ENCODE measurements around the gene BCL2L2. TPM values are rescaled to one million over a fixed set of nuclear protein-coding genes. Genes with fewer than 3 reads are reported as not detected.
A peak's percentile ranks its signal among the peaks of the same experiment; 100 is the strongest.

Gene BCL2L2
- total RNA-seq, 2 donors from 2014 or later = 34.7 to 40.2 TPM

GRCh38 chr14:23348297-23348655, 41.6 kb downstream of the BCL2L2 start:
- ATAC-seq = no peak
- no peak for DNase-seq
- intact Hi-C loops (cut with DNase I, micrococcal nuclease) = no loop called here

- ATAC-seq (no peak), DNase-seq (no peak)
- intact Hi-C loops (cut with DNase I, micrococcal nuclease) = no loop called here
Observed at GRCh38 chr14:23349156-23349845, 42.7 kb downstream of the BCL2L2 start.

GRCh38 chr14:23351681-23352505, 45.3 kb downstream of the BCL2L2 start:
- intact Hi-C loops (cut with DNase I, micrococcal nuclease) = no loop called here

GRCh38 chr14:23352506-23353432, 46.1 kb downstream of the BCL2L2 start, which contains the start of gene SLC22A17:
TSS of gene SLC22A17 (minus strand) at chr14:23352887.
- ATAC-seq (peak; percentile 78), DNase-seq (peak; percentile 62 to 67)
- intact Hi-C loops (cut with DNase I, micrococcal nuclease) = no loop called here

More at GRCh38 chr14:23351681-23352505, 45.3 kb downstream of the BCL2L2 start:
- peak; percentile 22 for ATAC-seq
- DNase-seq = no peak

GRCh38 chr14:23353433-23353780, 46.8 kb downstream of the BCL2L2 start:
- DNase-seq = no peak
- no peak for ATAC-seq
- intact Hi-C loops (cut with DNase I, micrococcal nuclease) = no loop called here

GRCh38 chr14:23354990-23355389, 48.4 kb downstream of the BCL2L2 start:
- no peak for ATAC-seq
- DNase-seq = no peak
- intact Hi-C loops (cut with DNase I, micrococcal nuclease) = no loop called here

- ATAC-seq (no peak), DNase-seq (no peak)
- intact Hi-C loops (cut with DNase I, micrococcal nuclease) = no loop called here
Observed at GRCh38 chr14:23355871-23356435, 49.3 kb downstream of the BCL2L2 start.

- DNase-seq (no peak), ATAC-seq (no peak)
- intact Hi-C loops (cut with DNase I, micrococcal nuclease) = no loop called here
Observed at GRCh38 chr14:23356662-23357061, 50.0 kb downstream of the BCL2L2 start.

- intact Hi-C loops (cut with DNase I, micrococcal nuclease) = no loop called here
- ATAC-seq = no peak
- no peak for DNase-seq
Observed at GRCh38 chr14:23357261-23357660, 50.6 kb downstream of the BCL2L2 start.

GRCh38 chr14:23358042-23358441, 51.4 kb downstream of the BCL2L2 start:
- intact Hi-C loops (cut with DNase I, micrococcal nuclease) = no loop called here
- ATAC-seq = no peak
- no peak for DNase-seq

GRCh38 chr14:23358553-23359166, 52.0 kb downstream of the BCL2L2 start:
- no peak for ATAC-seq

GRCh38 chr14:23359167-23359626, 52.6 kb downstream of the BCL2L2 start:
- DNase-seq (no peak), ATAC-seq (no peak)
- intact Hi-C loops (cut with DNase I, micrococcal nuclease) = no loop called here

More at GRCh38 chr14:23358553-23359166, 52.0 kb downstream of the BCL2L2 start:
- DNase-seq = no peak
- intact Hi-C loops (cut with DNase I, micrococcal nuclease) = no loop called here

GRCh38 chr14:23359722-23360447, 53.3 kb downstream of the BCL2L2 start:
- DNase-seq = no peak
- intact Hi-C loops (cut with DNase I, micrococcal nuclease) = no loop called here
- ATAC-seq = no peak

- intact Hi-C loops (cut with DNase I, micrococcal nuclease) = no loop called here
- no peak for DNase-seq
- ATAC-seq = no peak
Observed at GRCh38 chr14:23360496-23360895, 53.9 kb downstream of the BCL2L2 start.

GRCh38 chr14:23361320-23361719, 54.7 kb downstream of the BCL2L2 start:
- ATAC-seq (no peak), DNase-seq (no peak)
- intact Hi-C loops (cut with DNase I, micrococcal nuclease) = no loop called here
